HG03575 (cell line): Measurements from ENCODE around the gene CHI3L1.

ENCODE experiments used
- ATAC-seq: cut with Tn5 transposase; IDR thresholded peaks from one replicate; pipeline ENCODE4 v1.9.1; 2021; ENCODE audit not compliant: unreplicated experiment, insufficient number of reproducible peaks, low FRiP score; ENCODE audit errors: extremely low read depth

Gene CHI3L1

GRCh38 chr1:203143641-203144040 is 42.9 kb downstream of the CHI3L1 start:
- ATAC-seq, result no peak

GRCh38 chr1:203142684-203143408 is 43.7 kb downstream of the CHI3L1 start:
- ATAC-seq, result no peak

DNA sequence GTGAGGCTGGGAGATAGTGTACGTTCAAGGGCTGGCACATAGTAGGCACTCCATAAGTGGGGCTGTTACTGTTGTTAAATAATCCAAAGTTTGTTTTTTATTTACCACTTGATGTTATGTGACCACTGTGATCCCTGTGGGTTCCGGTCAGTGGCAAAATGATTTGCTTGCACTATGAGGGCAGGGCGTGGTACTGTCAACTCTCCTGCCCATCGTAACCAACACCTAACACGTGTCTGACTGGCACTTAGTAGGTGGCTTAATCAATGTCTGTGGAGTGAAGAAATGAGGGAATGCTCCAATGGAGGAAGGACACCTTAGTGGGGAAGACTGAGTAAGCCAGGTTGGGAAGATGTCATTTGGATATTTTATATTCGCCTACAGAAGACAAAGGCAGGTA is 44.4 kb downstream of the CHI3L1 start:
- no peak for ATAC-seq

GRCh38 chr1:203140743-203141520 is 45.6 kb downstream of the CHI3L1 start:
- no peak for ATAC-seq

DNA sequence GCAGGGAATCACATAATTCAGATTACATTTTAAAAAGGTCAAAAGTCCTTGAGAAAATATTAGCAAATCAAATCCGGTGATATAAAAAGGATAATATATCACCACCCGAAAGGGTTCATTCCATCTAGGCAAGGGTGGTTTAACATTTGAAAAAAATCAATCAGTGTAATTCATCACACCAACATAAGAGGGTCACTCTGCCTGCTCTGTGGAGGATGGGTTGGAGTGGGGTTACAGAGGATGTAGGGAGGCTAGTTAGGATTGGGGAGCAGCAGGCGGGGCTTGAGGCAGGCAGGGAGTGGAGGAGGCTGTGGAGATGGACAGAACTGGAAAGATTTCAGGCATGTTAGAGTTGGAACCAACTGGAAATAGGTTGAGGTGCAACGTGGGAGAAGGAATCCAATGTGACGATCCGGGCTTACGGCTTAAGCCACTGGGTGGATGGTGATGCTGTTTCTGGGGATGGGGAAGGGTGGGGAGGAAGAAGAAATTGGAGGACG is 46.5 kb downstream of the CHI3L1 start:
- ATAC-seq, result no peak

GRCh38 chr1:203138066-203138465 is 48.4 kb downstream of the CHI3L1 start:
- ATAC-seq, result no peak

- ATAC-seq, result no peak
Measured at GRCh38 chr1:203137324-203137723, 49.2 kb downstream of the CHI3L1 start.

DNA sequence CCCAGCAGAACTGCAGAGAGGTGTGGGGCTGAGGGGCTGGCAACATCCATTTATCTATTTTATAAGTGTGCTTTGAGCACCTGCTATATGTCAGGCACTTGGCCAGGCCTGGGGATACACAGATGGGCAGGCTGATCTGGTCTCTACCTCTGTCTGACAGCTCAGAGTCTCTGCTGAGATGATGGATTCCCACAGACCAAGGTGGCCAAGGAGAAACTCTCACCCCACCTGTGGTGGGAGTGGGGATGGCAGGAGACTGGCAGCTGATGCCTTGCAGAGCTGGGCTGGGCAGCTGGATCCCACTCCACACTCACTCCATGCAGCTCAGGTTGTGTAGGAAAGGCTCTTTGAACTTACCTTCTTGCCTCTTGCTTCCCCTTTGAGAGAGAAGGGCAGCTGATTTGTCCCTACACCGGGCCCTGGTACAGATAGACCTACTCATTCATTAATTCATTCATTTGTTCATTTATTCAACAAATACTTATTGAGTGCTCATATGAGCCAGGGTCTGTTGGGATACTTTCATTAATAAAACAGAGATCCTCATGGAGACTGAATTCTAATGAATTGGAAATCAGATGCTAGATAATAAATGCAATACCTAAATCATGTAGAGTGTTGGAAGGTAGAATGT is 50.0 kb downstream of the CHI3L1 start:
- ATAC-seq, result no peak

GRCh38 chr1:203135636-203136305 is 50.7 kb downstream of the CHI3L1 start:
- ATAC-seq, result no peak

DNA sequence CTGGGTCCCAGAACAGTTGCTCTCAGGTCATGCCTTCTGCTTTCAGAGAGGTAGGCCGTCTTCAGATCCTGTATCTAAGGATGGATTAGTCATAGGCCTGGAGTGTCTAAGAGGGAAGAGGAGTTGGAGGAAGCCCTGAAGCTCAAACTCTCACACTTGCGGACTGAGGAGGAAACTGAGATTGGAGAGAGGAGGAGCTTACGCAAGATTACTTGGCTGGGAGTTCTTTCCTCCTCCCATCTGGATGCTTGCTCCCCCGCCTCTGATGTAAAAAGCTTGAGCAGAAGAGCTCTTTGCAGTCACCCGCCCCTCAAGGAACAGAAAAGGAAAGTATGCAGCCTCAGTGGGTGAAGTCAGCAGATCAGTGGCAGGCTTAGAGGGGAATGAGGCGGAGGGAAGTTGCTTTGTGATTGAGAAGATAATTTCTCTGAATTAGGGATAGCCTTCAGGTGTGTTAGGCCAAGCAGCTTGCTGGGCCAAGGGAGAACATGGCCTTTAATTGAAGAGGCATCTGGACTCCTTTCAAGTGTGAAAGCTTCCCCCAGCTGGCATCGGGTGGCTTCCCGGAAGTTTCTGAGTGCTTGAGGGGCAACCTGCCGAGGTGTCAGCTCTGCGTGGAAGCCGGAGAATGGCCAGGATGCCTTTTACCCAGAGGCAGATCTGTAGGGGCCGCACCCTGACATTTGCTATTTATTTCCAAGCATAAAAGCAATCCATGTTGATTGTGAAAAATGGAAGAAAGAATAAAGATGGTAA is 52.4 kb downstream of the CHI3L1 start:
- no peak for ATAC-seq

GRCh38 chr1:203131548-203132200 is 54.8 kb downstream of the CHI3L1 start:
- ATAC-seq, result no peak

DNA sequence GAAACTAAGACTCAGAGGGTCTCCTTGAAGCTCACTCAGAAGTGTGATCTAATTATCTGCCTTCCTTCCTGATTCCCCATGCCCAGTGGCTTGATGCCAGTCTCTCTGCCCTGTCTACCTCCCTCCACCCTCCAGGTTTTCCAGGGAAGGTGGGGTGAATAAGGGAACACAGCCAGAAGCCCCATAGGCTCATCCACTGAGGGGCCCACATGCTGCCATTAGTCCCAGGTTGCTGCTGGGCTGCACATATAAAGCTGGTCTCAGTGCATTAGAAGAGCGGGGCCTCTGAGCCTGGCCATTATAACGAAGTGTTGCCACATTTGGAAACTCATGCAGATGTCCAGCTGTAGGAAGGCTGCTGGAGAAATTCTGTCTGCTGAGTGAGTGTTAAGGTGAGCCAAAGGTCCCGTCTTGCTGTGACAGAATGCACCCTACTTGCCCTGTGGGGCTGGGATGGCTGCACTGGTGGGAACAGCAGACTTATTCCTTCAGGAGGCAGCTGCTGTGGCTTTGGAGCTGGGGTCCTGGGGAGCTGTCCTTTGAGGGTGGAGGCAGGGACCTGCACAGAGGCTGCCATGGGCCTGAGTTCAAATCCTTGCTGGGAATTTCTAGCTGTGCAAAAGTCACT is 56.0 kb downstream of the CHI3L1 start:
- ATAC-seq, result no peak

- no peak for ATAC-seq
Measured at GRCh38 chr1:203129501-203130231, 56.8 kb downstream of the CHI3L1 start.
